ENCODE data around the gene HDDC3. TPM values are rescaled to one million over a fixed set of nuclear protein-coding genes. Genes with fewer than 3 reads are reported as not detected.

Gene HDDC3
- polyA plus RNA-seq, 3 donors, result 19.2 to 20.1 (median 19.9) TPM

DNA sequence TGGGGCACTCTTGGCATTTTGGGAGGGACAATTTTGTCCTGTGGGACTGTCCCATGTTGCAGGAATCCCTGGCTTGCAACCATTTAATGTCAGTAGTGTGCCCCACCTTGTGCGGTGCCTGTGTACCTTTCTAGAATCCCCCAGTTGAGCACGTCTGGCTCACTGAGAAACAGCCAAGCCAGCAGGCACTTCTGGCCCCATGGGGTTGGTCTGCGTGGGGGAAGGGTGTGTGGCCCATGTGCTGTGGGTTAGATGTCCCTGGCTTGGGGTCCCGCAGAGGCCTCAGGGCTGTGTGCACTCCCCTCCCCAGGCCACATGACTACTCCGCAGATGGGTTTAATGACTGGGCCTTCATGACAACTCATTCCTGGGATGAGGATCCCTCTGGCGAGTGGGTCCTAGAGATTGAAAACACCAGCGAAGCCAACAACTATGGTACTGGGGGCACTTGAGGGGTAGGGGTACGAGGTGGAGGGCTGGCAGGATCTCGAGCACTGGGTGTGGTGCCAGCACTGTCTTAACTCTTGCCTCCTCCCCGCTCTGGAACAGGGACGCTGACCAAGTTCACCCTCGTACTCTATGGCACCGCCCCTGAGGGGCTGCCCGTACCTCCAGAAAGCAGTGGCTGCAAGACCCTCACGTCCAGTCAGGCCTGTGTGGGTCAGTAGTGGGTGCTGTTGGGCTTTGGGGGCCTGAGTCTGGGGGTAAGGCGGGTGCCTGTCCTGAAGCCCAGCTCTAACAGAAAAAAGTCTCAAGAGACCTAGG, 51.8 kb downstream of the HDDC3 start:
- DNase-seq, result no peak

Other genes with a start within 250 kb of the HDDC3 start
- gene BLM, start 215.2 kb downstream of the HDDC3 start, polyA plus RNA-seq (ENCODE audit: insufficient read length in 3 of 3), result 10 to 100 TPM; 11.2 to 13.6 (median 13.5) TPM
- gene FURIN, start 64.0 kb downstream of the HDDC3 start, polyA plus RNA-seq (ENCODE audit: insufficient read length in 3 of 3), result 10 to 100 TPM; 43.6 to 54.6 (median 50.6) TPM
- 10 to 100 TPM; 17.2 to 18.6 (median 17.3) TPM for gene FES, start 48.0 kb downstream of the HDDC3 start, polyA plus RNA-seq (ENCODE audit: insufficient read length in 3 of 3)
- gene MAN2A2, start 29.2 kb downstream of the HDDC3 start, polyA plus RNA-seq (ENCODE audit: insufficient read length in 3 of 3), result 10 to 100 TPM; 46.5 to 66.1 (median 60.6) TPM
- gene UNC45A, start 2.7 kb upstream of the HDDC3 start, polyA plus RNA-seq (ENCODE audit: insufficient read length in 3 of 3), result 10 to 100 TPM; 71.9 to 76.7 (median 73.3) TPM
- 10 to 100 TPM; 16.6 to 19.7 (median 19.4) TPM for gene RCCD1, start 22.3 kb upstream of the HDDC3 start, polyA plus RNA-seq (ENCODE audit: insufficient read length in 3 of 3)
- 10 to 100 TPM; 66.9 to 84.0 (median 77.9) TPM for gene PRC1, start 62.0 kb upstream of the HDDC3 start, polyA plus RNA-seq (ENCODE audit: insufficient read length in 3 of 3)
- 10 to 100 TPM; 17.1 to 22.9 (median 19.3) TPM for gene VPS33B, start 90.0 kb upstream of the HDDC3 start, polyA plus RNA-seq (ENCODE audit: insufficient read length in 3 of 3)
- gene SV2B, start 167.7 kb upstream of the HDDC3 start, polyA plus RNA-seq (ENCODE audit: insufficient read length in 3 of 3), result under 1 TPM; 0.12 to 0.97 (median 0.97) TPM

Data from renal pelvis (tissue), 4 donors.